ENCODE results near the gene FERD3L. TPM values are rescaled to one million over a fixed set of nuclear protein-coding genes. Genes with fewer than 3 reads are reported as not detected.

Gene FERD3L
- total RNA-seq, 1 experiment from 2014 or later, result not detected

DNA sequence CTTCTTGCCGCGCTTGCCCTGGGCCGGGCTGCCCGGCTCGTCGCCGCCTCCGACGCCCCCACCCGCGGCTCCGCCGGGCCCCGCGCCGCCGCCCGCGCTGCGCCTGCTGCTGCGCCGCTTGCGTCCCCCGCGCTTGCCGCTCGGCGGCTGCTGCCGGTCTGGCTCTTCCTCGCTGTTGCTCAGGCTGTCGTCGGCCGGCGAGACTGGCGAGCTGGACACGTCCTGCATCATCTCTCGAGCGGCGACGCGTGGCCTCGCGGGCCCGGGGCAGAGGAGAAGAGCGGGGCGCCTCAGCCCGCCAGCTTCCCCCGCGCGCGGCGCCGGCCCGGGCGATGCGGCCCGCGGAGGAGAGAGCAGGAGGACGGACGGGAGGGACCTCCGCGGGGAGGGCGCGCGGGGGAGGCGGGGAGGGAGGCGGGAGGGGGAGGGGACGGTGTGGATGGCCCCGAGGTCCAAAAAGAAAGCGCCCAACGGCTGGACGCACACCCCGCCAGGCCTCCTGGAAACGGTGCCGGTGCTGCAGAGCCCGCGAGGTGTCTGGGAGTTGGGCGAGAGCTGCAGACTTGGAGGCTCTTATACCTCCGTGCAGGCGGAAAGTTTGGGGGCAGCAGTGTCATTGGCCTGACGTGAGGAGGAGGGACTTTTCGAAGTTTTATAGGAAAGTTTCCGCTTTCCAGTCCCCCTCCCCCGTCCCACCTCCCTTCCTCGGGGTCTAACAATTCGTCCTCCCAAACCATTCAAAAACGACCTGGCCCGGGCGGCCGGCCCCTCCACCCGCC, 27.9 kb downstream of the FERD3L start, which contains the start of gene TWIST1:
TSS of gene TWIST1 (minus strand) at position 546 of the 779 bp plus-strand sequence. CDS start at position 231, 315 bp downstream.
- DNase-seq (ENCODE audit: low read depth), result peak; percentile 99

DNA sequence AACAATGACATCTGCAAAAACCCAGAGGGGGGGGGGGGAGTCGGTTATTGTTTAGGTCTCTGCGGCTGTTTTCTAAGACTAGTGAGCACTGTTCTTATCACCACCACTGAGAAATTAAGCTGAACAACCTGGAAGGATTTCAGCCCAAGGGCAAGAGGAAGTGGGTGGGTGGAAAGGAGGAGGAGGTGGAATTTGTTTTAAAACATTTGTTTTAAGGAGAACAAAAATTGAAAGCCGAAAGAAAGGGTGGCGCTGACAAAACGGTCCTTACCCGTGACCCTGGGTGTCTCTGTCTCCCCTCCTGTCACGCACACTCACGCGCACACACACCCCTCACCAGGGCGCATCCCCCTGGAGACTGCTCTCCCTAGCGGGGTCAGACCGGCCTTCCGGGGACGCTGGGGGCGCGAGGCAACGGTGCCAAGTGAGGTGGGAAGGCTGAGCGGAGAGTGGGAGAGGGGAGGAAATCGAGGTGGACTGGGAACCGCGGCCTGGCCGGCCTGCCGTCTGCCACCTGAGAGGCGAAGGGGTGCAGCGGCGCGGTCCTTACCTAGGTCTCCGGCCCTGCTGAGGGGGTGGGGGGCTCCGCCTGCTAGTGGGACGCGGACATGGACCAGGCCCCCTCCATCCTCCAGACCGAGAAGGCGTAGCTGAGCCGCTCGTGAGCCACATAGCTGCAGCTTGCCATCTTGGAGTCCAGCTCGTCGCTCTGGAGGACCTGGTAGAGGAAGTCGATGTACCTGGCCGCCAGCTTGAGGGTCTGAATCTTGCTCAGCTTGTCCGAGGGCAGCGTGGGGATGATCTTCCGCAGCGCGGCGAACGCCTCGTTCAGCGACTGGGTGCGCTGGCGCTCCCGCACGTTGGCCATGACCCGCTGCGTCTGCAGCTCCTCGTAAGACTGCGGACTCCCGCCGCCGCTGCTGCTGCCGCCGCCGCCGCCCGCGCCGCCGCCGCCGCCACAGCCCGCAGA, 28.8 kb downstream of the FERD3L start:
- DNase-seq (ENCODE audit: low read depth), result peak; percentile 52

DNA sequence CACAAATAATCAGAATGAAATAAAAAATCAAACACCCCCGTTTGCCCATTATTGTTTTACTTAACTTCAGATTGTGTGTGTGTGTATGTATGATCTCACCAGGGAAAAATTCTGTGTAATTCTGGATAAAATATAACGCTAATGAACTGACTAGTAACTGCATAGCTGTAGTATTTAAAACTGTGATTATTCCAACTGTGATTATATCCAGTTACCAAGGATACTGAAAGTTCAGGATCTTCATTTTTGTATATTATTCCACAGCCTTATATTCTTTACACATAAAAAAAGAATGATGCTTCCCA, 30.7 kb downstream of the FERD3L start:
- DNase-seq (ENCODE audit: low read depth), result no peak

DNA sequence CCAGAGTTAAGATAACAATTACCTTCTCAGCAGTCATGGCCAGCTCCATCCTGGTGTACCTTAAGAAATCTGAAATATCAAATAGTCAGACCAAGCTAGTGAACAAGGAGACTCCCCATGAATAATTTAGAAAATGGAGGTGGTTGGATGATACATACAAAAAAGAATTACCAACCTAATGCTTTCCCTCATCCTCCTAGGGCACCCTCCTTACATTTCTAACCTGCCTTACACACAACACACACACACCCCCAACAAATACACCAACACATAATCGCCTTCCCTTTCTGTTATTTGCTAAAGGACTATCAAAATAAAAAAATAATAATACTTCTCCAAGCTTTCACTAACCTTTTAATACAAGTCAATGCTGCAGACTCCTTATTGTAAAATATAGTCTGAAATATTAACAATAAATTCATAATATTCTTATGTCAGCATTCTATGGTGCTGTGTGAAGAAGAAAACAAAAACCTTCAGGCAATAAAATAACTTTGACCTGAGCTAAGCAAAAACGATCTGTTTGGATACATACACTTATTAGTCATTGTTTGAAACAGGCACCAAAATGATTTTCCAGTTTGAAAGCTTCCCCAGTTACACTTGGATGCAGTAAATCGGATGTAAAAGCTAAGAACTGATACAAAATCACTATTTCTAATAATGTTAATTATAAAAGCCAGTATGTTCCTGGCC, 31.2 kb downstream of the FERD3L start:
- peak; percentile 49 for DNase-seq (ENCODE audit: low read depth)

DNA sequence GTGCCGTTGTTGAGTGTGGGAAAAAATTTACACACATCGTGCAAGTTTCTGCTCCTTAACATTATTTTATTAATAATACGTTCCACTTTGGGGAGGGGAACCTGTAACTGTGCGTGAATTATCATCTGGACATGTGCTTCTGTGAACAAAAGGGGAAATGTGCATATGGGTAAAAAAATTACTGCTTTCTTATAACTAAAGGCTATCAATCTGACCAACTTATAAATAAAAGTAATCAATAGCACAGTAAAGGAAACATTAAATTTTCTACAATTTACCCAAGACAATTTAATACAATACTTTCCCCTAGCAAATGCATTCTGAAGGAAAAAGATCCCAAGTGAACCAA, 32.2 kb downstream of the FERD3L start:
- DNase-seq (ENCODE audit: low read depth), result no peak

DNA sequence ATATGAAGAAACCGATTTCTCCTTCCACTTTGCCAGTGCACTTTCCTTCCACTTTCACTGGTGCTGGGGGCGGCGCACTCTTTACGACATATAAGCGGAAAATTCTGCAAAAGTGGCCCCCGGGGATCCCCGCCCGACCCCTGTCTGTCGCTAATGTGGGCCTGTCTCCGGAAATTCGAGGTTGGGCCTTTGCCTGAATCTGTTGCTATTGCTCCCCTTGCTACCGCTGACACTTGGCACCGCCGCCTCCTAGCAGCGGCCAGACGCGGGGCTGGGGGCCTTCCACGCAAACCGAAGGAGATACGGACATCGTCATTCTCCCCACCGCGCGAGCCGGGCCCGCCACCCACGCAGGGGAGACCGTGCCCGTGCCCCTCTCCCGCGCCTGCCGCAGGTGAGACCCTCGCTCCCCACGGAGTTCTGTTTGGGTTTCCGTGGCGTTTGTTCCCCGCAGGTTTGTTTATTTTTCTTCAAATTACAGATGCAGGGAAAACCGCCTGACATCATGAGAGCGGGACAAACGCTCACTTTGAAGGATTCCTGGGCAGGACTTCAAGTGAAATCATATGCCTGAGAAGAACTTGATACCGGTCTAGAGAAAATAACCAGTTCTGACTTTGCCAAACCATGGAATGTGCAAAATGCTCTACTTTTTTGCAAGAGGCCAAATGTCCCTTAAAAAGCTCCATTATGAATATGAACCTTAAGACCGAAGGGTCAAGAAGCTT, 32.8 kb downstream of the FERD3L start:
- DNase-seq (ENCODE audit: low read depth), result no peak

DNA sequence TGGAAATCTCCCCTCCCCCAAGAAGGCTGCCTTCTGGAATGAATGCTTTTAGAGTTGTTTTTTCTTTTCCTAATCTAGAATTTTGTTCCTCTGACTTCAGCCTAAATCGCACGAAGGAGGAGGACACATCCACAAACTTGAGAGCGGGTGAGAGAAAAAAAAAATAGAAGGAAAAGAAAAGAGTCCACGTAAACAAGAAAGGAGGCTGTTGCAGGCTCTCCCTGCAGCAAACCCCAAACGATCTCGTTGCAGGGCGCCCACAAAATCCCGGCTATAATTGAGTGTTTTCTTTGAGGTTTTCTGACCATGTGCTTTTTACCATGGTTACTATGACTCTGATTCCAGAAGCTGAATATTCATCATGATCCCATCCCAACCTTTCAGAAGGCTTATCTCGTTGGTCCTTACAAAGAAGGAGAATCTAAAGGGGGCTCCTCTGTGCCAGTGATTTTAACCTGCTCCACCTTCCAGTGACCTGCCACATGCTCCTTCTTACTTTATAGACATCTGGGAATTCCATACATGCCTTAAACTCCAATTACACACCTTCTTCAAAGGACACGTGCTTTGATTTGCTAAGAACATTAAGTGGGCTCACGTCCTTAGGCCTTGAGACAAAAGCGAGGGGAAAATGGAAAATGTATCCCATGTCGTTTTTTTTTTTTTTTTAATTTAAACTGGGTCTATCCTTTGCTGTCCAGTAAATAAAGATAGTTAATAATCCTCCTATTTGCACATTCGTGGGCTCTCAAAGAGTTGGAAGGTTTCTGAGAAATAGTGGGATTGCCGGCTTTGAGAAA, 33.5 kb downstream of the FERD3L start:
- no peak for DNase-seq (ENCODE audit: low read depth)

DNA sequence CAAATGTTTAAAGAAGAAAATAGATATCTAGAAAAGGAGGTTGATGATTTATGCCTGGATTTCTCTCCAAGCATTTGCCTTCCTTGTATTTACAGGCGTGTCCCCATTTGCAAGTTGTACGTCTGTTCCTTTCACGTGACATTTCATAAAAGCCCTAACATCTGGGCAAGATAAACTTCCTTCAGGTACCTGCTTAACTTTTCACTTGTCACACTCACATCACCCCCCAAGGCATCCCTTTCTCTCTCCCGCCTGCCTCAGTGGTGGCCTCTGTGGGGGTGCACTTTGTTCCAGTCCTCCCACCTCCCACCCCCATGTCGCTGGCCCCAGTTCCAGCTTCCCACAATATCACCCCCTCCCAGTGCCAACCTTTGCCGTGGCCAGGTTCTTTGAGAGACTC, 34.4 kb downstream of the FERD3L start:
- DNase-seq (ENCODE audit: low read depth), result no peak

DNA sequence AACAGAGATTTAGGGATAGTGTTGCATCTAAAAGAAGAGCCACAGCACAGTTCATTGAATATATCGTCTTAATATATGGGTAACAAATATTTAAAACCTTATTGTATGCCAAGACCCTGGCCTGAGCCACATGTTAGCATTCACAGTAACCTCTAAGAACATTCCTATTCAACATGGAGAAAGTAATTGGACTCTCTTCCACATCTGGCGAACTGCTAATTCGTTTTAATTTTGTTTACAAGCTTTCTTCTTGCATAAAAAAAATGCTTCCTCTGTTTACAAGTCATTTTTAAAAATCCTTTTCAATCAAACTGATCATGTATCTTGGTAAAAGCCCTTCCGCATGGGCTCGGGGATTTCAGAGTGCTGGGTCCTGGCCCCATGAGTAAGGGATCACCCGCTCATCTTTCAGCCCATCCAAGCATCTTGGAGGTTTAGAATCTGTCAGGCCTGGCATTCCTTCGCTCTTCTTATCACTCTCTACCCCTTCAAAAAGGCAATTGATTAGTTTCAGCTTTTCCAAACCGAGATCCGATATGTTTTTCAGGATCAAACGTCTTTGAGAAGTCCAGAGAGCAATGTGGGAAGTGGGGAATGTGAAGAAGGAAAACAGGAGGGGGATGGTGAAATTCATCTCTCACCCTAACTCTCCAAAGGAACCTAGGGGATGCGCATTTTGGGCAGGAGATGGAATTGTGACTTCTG, 35.0 kb downstream of the FERD3L start:
- no peak for DNase-seq (ENCODE audit: low read depth)

DNA sequence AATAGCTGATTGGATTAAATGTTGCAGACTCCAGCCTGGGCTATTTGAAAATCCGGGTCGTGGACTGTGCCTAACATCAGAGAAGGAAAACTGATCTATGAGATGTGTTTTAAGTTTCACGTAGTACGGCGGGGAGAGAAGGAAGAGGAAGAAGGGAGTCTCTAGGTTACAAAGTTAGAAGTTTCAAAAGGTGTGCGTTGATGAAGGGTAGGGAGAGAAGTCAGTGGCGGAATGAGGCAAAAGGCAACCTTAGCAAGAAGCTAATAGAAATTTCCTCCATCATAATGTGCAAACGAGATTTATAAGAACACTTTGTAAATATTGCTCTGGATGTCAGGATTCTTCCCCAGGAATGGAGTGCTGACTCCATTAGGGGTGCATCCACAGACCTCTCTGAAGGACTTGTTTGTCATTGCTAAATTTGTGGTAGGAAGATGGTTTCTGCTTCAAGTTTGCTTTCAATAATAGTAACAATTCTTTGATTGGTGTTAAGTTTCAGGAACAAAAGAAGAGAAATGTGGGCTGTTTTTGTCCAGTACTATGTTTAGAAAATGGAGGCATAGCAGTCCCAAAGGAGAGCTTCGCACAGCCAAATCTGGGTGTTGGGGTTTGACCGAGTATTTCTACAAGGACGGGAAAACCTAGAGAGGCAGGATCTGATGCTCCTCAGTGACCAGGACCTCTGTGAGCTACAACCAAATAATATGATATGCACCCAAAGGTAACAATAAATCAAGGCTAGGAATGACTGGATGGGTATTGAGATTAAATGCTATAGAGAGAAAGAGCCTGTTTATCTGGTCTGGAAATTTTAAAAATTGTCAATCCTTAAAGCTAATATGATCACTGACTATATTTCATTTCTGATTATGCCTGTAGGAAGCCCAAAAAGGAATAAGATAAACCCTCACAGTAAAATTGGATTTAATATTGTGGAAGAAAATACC, 35.9 kb downstream of the FERD3L start:
- DNase-seq (ENCODE audit: low read depth), result no peak

DNA sequence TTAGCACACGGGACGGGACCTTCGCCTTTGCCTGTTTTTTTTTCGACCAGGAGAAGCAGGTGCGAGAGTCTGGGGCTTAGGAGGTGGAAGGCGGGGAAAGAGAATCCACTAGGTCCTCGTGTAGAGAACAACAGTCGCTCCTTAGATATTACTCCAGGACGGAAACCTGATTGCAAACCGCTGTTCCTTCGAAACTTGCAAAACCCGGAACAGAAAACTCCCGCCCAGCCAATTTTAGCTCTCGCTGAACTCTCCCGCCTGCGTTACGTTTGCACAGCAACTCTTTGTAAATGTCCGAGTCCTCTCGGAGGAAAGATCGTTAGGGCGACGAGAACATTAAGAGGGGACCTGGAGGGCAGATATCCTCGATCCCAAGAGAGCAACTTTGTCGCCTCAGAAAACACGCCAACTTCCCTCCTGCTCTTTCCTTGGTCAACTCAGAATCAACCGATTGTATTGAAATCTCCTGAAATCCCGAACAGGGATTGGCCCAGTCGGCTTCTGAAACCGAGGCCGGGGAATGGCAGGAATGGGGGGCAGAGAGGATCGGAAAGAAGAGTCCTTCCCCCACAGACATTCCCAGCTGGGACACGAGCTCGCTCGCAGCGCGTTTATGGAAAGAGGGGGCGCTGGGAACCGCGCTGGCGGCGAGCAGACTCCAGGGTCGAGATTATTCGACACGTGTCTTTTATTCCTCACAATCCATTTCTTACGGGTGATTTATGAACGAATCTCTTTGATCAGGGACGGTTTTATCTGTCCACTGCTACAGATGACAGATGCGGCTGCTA, 37.7 kb downstream of the FERD3L start:
- DNase-seq (ENCODE audit: low read depth), result peak; percentile 82

DNA sequence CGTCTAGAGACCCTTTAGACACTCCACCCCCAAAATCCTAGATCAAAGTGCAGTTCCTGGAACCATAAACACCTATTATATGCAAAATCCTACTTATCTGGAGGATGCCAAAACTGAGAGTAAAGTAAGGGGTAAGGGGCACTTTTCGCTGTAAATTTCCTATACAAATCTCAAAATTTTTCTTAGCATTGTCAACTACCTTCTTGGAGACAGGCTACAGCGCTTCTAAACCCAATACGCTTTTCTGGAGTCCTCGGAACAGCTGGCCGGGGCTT, 38.2 kb downstream of the FERD3L start:
- no peak for DNase-seq (ENCODE audit: low read depth)

DNA sequence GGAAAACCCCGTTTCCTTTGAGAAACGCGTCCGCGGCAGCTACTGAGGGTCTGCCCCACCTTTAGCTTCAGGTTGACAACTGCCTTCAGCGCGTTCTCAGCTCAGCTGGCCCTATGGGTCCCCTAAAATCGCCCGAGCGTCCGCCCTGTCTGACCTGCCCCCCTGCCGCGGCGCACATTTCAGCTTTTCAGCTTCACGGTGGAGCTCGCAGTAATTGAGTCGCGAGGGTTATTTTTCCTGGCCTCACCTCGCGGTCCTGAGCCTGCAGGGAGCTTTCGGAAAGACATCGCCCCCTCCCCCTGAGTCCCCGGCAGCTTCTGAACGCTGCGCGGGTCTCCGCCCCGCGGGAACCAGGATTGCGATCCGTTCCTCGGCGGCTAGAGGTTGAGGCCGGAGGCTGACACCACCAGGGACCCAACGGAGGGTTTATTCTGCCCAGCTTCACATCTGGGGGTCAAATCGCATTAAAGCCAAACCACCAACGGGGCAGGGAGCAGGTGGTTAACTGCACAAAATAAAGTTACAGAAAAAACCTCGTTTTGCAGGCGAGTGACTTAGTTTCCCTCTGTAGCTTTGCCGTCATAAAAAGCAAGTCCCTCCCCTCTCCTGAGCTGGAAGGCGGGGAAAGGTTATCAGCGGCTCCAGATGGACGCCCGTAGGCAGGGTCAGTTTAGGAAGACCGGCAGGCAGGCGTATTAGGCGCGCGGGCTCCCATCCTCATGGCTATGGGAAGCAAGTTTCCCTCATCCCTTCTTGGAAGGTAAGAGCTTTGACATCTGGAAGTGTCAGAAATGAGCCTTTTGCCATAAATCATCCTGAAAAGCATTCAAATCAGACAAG, 38.8 kb downstream of the FERD3L start:
- DNase-seq (ENCODE audit: low read depth), result no peak

DNA sequence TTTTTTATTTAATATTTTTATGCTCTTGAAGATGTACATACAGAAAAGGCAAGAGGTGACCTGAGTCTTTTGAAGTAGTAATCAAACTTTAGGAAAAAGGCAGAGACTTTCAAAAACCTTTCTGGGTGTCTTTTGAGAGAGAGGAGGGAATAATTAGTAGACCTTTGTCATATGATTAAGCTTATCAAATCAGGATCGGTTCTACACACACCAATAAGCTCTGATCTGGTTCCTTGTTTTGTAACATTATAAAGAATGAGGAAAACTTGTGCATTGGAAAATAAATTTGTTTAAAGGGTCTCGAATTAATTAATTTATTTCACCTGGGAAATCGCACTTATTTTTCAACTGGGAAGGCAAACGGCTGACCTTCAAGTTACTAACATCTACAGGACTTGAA, 39.7 kb downstream of the FERD3L start:
- no peak for DNase-seq (ENCODE audit: low read depth)

DNA sequence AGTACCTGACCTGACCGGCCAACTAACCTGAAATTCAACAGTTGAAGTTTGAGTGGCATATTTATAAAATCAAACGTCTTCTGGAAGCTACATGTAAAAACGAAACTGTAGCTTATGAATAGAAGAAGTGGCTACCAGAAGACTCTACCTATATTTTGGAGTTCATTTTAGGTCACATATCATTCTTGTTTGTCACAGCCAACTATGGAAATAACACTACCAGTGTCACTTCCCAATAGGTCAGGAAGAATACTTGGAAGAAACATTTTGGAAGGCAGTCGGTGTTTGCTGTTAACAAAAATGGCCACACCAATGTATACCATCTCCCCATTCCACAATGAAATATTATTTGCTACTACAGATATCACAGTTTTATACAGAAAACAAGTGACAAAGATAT, 40.4 kb downstream of the FERD3L start:
- no peak for DNase-seq (ENCODE audit: low read depth)

DNA sequence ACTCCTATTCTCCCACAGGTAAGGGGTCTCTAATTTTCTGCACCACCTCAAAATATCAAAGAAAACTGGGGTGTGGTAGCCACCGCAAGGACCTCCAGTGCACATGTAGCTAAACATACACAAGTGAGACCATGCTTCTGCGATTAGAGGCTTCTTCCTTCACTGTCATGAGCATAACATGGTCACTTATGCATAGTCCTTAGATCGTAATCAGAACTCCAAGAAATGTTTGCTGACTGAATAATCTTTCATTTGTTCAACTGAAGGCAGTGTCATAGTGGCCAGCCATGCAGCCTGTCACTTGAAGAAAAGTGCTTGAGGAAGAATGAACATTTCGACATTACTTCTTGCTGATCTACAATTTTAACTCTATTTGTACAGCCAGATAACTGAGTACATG, 42.3 kb downstream of the FERD3L start:
- no peak for DNase-seq (ENCODE audit: low read depth)

DNA sequence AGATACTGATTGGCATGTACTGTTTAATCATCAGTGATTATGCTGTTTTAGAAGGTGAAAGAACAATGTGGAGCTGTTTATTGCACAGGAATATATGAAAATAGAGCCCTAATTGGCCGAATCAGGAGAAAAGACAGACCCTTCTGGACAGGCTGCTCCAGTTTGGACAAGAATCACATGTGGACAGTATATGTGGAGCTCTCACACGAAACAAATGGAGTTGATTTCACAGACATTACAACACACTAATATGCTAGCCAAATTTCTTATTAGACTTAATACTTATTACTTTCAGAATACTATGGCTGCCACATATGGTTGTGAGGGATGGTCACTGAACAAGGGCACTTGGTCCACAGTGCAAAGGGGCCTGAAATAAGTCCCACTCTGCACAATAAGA, 43.3 kb downstream of the FERD3L start:
- DNase-seq (ENCODE audit: low read depth), result no peak
